Neuronal stem cell (in vitro differentiated cells): ENCODE data around the gene PCP4.

ENCODE experiments used
- DNase-seq: peaks from one replicate; pipeline ENCODE4 v3.0.0-alpha.2; 2013; ENCODE audit warnings: low spot score
- H2AFZ ChIP-seq: one replicate; pipeline ENCODE4 v1.6.1; 2013; ENCODE audit warnings: mild to moderate bottlenecking, low read length, inconsistent platforms
- H2AK5ac ChIP-seq: 2 replicates; pipeline ENCODE4 v1.6.1; 2013; ENCODE audit warnings: low read depth, mild to moderate bottlenecking, inconsistent platforms, low read length, moderate library complexity, mixed read lengths
- H2BK120ac ChIP-seq: 2 replicates; pipeline ENCODE4 v1.6.1; 2013; ENCODE audit warnings: low read depth, mild to moderate bottlenecking, inconsistent platforms, low read length, moderate library complexity, mixed read lengths
- H2BK12ac ChIP-seq: one replicate; pipeline ENCODE4 v1.6.1; 2013; ENCODE audit warnings: low read length, inconsistent platforms
- H2BK15ac ChIP-seq: 2 replicates; pipeline ENCODE4 v1.6.1; 2013; ENCODE audit warnings: mild to moderate bottlenecking, low read length, inconsistent platforms, mixed read lengths
- H2BK5ac ChIP-seq: one replicate; pipeline ENCODE4 v1.6.1; 2013; ENCODE audit warnings: inconsistent platforms, mild to moderate bottlenecking, low read length, moderate library complexity
- H3K14ac ChIP-seq: one replicate; pipeline ENCODE4 v1.6.1; 2013; ENCODE audit warnings: low read length, inconsistent platforms
- H3K18ac ChIP-seq: 2 replicates; pipeline ENCODE4 v1.6.1; 2013; ENCODE audit warnings: low read length, inconsistent platforms
- H3K23ac ChIP-seq: 2 replicates; pipeline ENCODE4 v1.6.1; 2013; ENCODE audit warnings: low read depth, mild to moderate bottlenecking, mixed read lengths, low read length, inconsistent platforms; ENCODE audit not compliant: poor library complexity
- H3K27ac ChIP-seq: replicated peaks from 3 replicates; pipeline ENCODE4 v1.5.1; 2013; ENCODE audit warnings: low read length, inconsistent platforms
- H3K27me3 ChIP-seq, 3 experiments: 2 replicates each; pipeline ENCODE4 v1.6.1; 2013; ENCODE audit warnings: low read length in 3 of 3, mild to moderate bottlenecking in 2 of 3, inconsistent platforms in 1 of 3, low read depth in 1 of 3, mixed read lengths in 1 of 3, moderate library complexity in 1 of 3; ENCODE audit not compliant: control insufficient read depth in 3 of 3, insufficient read depth in 3 of 3
- H3K36me3 ChIP-seq, 2 donors: replicated peaks in 1 of 2; 2 replicates each; pipeline ENCODE4 v1.6.1; 2013; ENCODE audit warnings: low read length in 2 of 2; ENCODE audit not compliant: control insufficient read depth in 2 of 2, insufficient read depth in 2 of 2
- H3K4ac ChIP-seq: 2 replicates; pipeline ENCODE4 v1.6.1; 2013; ENCODE audit warnings: inconsistent platforms, mild to moderate bottlenecking, low read length, moderate library complexity
- H3K4me1 ChIP-seq, 2 donors: 1 replicate in 1 of 2; 2 replicates in 1 of 2; pipeline ENCODE4 v1.6.1; 2013; ENCODE audit warnings: low read length in 2 of 2, low read depth in 1 of 2; ENCODE audit not compliant: control insufficient read depth in 2 of 2, insufficient read depth in 1 of 2
- H3K4me2 ChIP-seq: one replicate; pipeline ENCODE4 v1.6.1; 2013; ENCODE audit warnings: mild to moderate bottlenecking, low read length, inconsistent platforms; ENCODE audit not compliant: insufficient read depth, poor library complexity, severe bottlenecking
- H3K4me3 ChIP-seq, 2 donors: 2 replicates each; pipeline ENCODE4 v1.5.1; 2013; ENCODE audit warnings: low read length in 2 of 2, mild to moderate bottlenecking in 2 of 2, inconsistent platforms in 1 of 2, moderate library complexity in 1 of 2
- H3K79me1 ChIP-seq: one replicate; pipeline ENCODE4 v1.6.1; 2013; ENCODE audit warnings: low read depth, mild to moderate bottlenecking, inconsistent platforms, low read length, moderate library complexity
- H3K9ac ChIP-seq: one replicate; pipeline ENCODE4 v1.6.1; 2013; ENCODE audit warnings: mild to moderate bottlenecking, low read depth, low read length, inconsistent platforms; ENCODE audit not compliant: poor library complexity
- H3K9me3 ChIP-seq, 2 donors: replicated peaks in 1 of 2; 2 replicates each; pipeline versions ENCODE3 to v1.6.1; 2013; ENCODE audit warnings: low read length in 2 of 2, mild to moderate bottlenecking in 2 of 2, inconsistent platforms in 1 of 2, low read depth in 1 of 2, mixed read lengths in 1 of 2, moderate library complexity in 1 of 2; ENCODE audit not compliant: control insufficient read depth in 2 of 2, insufficient read depth in 1 of 2
- H4K8ac ChIP-seq: one replicate; pipeline ENCODE4 v1.6.1; 2013; ENCODE audit warnings: low read depth, mild to moderate bottlenecking, inconsistent platforms, low read length, moderate library complexity
- H4K91ac ChIP-seq: one replicate; pipeline ENCODE4 v1.6.1; 2013; ENCODE audit warnings: low read length, low read depth, mild to moderate bottlenecking, inconsistent platforms; ENCODE audit not compliant: poor library complexity
- WGBS, 2 donors: extraction: QIAGEN DNeasy Blood & Tissue Kit; methylation state at CpG; one replicate each; pipeline ENCODE4 v1.1.7; 2013; ENCODE audit warnings: missing lambda C conversion rate in 2 of 2, mixed read lengths in 1 of 2; ENCODE audit not compliant: insufficient read length in 2 of 2, insufficient replicate concordance in 1 of 2; ENCODE audit errors: extremely low coverage in 2 of 2; 5-methylcytosine and 5-hydroxymethylcytosine counted together

Gene PCP4

DNA sequence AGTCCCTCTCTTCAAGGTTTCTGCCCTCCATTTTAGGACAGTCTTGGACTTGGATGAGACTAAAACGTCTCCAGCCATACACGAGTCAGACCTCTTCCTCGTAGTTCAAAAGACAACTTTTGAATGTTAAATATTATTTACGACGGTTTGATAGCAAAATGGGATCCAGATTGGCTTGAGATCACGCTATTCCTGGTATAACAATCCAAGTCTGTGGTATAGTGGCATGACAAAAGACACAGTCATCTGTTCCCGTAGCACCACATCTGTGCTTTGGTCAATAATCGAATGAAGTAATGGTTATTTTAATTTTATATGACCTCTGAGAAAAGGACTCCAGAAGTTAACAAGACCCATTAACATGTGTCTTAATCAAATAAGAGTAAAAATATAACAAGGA is 7.0 kb downstream of the PCP4 start:
- H3K27ac ChIP-seq = no peak overlapping the region
- no peak overlapping the region for H3K14ac ChIP-seq
- H3K4me3 ChIP-seq = no peak overlapping the region
- WGBS, 2 donors = no CpG with 5 or more reads among the region's 8 CpGs
- H3K9me3 ChIP-seq = no peaks in the 10 kb centered on the region
- no peak overlapping the region for H2AK5ac ChIP-seq
- H3K23ac ChIP-seq = no peak overlapping the region
- H3K36me3 ChIP-seq = no peaks in the 10 kb centered on the region
- no peak overlapping the region for H3K4ac ChIP-seq
- H4K91ac ChIP-seq = no peak overlapping the region
- no peak overlapping the region for H2BK120ac ChIP-seq
- no peak overlapping the region for H4K8ac ChIP-seq
- no peak overlapping the region for H2AFZ ChIP-seq
- H3K9ac ChIP-seq = no peak overlapping the region
- H3K4me2 ChIP-seq = no peak overlapping the region
- no peak overlapping the region for H2BK15ac ChIP-seq
- no peak overlapping the region for H2BK5ac ChIP-seq
- H3K27me3 ChIP-seq = no peaks in the 10 kb centered on the region
- no peak for DNase-seq
- H3K18ac ChIP-seq = no peak overlapping the region
- H2BK12ac ChIP-seq = no peak overlapping the region
- no peaks in the 10 kb centered on the region for H3K79me1 ChIP-seq
- H3K4me1 ChIP-seq = no peaks in the 10 kb centered on the region

DNA sequence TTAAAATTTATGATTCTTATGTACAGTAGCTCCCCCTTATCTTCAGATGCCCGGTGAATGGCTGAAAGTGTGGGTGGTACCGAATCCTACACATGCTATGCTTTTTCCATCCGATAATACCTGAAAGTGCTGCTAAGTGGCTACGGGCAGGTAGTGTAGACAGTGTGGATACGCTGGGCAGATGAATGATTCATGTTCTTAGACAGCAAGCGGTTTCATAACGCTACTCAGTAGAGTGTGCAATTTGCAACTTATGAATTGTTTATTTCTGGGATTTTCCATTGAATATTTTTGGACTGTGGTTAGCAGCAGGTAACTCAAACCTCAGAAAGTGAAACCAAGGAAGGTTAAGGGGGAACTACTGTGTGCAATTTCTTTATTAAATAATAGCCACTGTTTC is 7.5 kb downstream of the PCP4 start:
- no peak overlapping the region for H3K9ac ChIP-seq
- no CpG with 5 or more reads among the region's 7 CpGs for WGBS, 2 donors
- no peak overlapping the region for H2AFZ ChIP-seq

DNA sequence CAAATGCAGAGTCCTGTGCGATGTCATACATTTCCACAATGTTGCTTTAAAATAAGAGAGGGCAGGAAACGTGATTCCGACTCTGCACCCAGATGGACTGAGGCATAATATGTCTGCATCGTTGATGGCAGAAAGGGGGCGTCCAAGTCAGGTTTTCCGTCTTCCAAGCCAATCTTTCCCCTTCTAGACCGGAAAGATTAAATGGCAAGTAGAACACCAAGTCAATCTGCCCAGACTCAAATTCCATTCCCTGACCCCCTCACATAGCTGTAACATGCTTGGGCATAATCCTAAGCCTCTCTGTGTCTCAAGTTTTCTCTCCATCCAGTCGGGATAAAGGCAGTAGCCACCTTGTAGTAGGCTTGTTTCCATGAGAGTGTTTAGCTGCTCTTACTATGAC is 14.4 kb downstream of the PCP4 start:
- H3K27ac ChIP-seq = no peak overlapping the region
- no peak overlapping the region for H3K23ac ChIP-seq
- no peak overlapping the region for H2BK12ac ChIP-seq
- H3K79me1 ChIP-seq = no peaks in the 10 kb centered on the region
- no peak overlapping the region for H3K4me2 ChIP-seq
- H3K14ac ChIP-seq = no peak overlapping the region
- H3K18ac ChIP-seq = no peak overlapping the region
- no peak overlapping the region for H2AK5ac ChIP-seq
- H4K8ac ChIP-seq = no peak overlapping the region
- H3K27me3 ChIP-seq = peaks cover 0 to 4% (median 0%) of the 10 kb centered on the region in 3 experiments
- no peak overlapping the region for H2BK5ac ChIP-seq
- no peaks in the 10 kb centered on the region for H3K36me3 ChIP-seq
- no peak overlapping the region for H3K4ac ChIP-seq
- no CpG with 5 or more reads among the region's 8 CpGs for WGBS, 2 donors
- H3K4me1 ChIP-seq = peaks cover 0 to 6% of the 10 kb centered on the region in 2 donors
- H3K4me3 ChIP-seq = no peak overlapping the region
- no peak overlapping the region for H4K91ac ChIP-seq
- H2AFZ ChIP-seq = no peak overlapping the region
- no peak overlapping the region for H3K9ac ChIP-seq
- DNase-seq = no peak
- no peak overlapping the region for H2BK120ac ChIP-seq
- no peaks in the 10 kb centered on the region for H3K9me3 ChIP-seq
- H2BK15ac ChIP-seq = no peak overlapping the region

More for the DNA sequence above, 7.5 kb downstream of the PCP4 start:
- Histone ChIP-seq H3K27me3 (no peaks in the 10 kb centered on the region), H2BK12ac (no peak overlapping the region), H2BK15ac (no peak overlapping the region), H3K36me3 (no peaks in the 10 kb centered on the region), H3K27ac (no peak overlapping the region), H3K4me2 (no peak overlapping the region), H3K23ac (no peak overlapping the region), H2AK5ac (no peak overlapping the region), H3K9me3 (no peaks in the 10 kb centered on the region), H3K79me1 (no peaks in the 10 kb centered on the region), H3K4me1 (no peaks in the 10 kb centered on the region), H3K4ac (no peak overlapping the region), H3K4me3 (no peak overlapping the region), H3K18ac (no peak overlapping the region), H2BK5ac (no peak overlapping the region), H4K8ac (no peak overlapping the region), H3K14ac (no peak overlapping the region), H4K91ac (no peak overlapping the region), H2BK120ac (no peak overlapping the region)
- no peak for DNase-seq

DNA sequence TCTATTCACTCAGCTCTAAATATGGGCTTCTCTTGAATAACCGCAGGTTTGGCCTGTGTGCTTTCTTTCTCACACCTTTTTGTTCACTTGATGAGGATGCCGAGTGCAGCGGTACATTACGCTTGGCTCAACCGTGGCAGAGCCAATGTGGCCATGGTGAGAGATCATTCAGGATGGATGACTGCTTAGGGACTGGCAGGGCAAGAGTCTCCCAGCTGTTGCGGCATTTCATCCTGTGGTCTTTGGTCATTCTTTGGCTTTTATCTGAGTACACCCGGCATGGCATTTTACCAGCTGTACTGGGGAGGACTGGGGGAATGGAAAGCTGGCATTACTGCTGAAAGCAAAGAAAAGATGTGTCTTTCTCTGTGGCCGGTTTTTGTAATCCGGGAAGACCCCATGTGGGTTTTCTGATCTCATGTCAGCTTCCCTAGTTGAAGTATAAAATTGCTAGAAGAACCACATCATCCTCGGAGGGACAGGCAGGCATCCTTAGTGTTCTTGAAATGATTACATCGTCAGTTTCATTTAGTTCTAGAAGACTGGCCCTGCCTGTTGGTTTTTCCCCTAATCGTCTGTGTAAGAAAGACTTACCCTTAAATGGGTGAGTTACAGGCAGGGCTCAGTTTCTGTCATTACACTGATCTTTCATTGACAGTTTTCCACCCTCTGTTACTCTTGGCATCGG is 15.1 kb downstream of the PCP4 start:
- H2AFZ ChIP-seq = no peak overlapping the region
- WGBS, 2 donors = no CpG with 5 or more reads among the region's 13 CpGs
- no peak for DNase-seq

More for the DNA sequence above, 15.1 kb downstream of the PCP4 start:
- no peak overlapping the region for H4K8ac ChIP-seq
- no peak overlapping the region for H3K4me2 ChIP-seq
- no peak overlapping the region for H4K91ac ChIP-seq
- no peak overlapping the region for H2BK120ac ChIP-seq
- H3K9ac ChIP-seq = no peak overlapping the region
- H3K14ac ChIP-seq = no peak overlapping the region
- no peak overlapping the region for H2BK5ac ChIP-seq
- H3K23ac ChIP-seq = no peak overlapping the region
- H3K4me3 ChIP-seq = no peak overlapping the region
- no peak overlapping the region for H3K4ac ChIP-seq
- H3K36me3 ChIP-seq = no peaks in the 10 kb centered on the region
- H2BK15ac ChIP-seq = no peak overlapping the region
- no peak overlapping the region for H3K18ac ChIP-seq
- H3K27ac ChIP-seq = no peak overlapping the region
- H3K79me1 ChIP-seq = no peaks in the 10 kb centered on the region
- H2BK12ac ChIP-seq = no peak overlapping the region
- no peaks in the 10 kb centered on the region for H3K9me3 ChIP-seq
- peaks cover 0 to 6% of the 10 kb centered on the region in 2 donors for H3K4me1 ChIP-seq
- peaks cover 0 to 4% (median 0%) of the 10 kb centered on the region in 3 experiments for H3K27me3 ChIP-seq
- H2AK5ac ChIP-seq = no peak overlapping the region
